ENCODE data around the gene ZNF469.

GRCh38 chr16:88421301-88421700, 38.5 kb downstream of the ZNF469 start:
- TF ChIP-seq CTCF (optimal IDR thresholded peaks at IDR 0.05 in 1 of 3, IDR thresholded peaks at IDR 0.05 in 1 of 3, conservative IDR thresholded peaks at IDR 0.05 in 1 of 3; ENCODE audit: extremely low read depth in 1 of 3, insufficient read depth in 2 of 3, low read length in 3 of 3) (no peak), EZH2 (IDR thresholded peaks at IDR 0.05; ENCODE audit: low read length) (no peak)
